ENCODE results near the gene C2CD4A. TPM values are rescaled to one million over a fixed set of nuclear protein-coding genes. Genes with fewer than 3 reads are reported as not detected.
A peak's percentile ranks its signal among the peaks of the same experiment; 100 is the strongest.

C2CD4A gene
- total RNA-seq, 1 donor from 2014 or later = 0.14 TPM

- Histone ChIP-seq H3K27me3 (no peaks in the 10 kb centered on the region), H3K4me3 (no peak overlapping the region), H3K9me3 (no peaks in the 10 kb centered on the region), H3K36me3 (no peaks in the 10 kb centered on the region), H3K4me1 (no peaks in the 10 kb centered on the region), H3K27ac (no peak overlapping the region)
- intact Hi-C loops (cut with DNase I) = no loop called here
- TF ChIP-seq, protein P1, sequence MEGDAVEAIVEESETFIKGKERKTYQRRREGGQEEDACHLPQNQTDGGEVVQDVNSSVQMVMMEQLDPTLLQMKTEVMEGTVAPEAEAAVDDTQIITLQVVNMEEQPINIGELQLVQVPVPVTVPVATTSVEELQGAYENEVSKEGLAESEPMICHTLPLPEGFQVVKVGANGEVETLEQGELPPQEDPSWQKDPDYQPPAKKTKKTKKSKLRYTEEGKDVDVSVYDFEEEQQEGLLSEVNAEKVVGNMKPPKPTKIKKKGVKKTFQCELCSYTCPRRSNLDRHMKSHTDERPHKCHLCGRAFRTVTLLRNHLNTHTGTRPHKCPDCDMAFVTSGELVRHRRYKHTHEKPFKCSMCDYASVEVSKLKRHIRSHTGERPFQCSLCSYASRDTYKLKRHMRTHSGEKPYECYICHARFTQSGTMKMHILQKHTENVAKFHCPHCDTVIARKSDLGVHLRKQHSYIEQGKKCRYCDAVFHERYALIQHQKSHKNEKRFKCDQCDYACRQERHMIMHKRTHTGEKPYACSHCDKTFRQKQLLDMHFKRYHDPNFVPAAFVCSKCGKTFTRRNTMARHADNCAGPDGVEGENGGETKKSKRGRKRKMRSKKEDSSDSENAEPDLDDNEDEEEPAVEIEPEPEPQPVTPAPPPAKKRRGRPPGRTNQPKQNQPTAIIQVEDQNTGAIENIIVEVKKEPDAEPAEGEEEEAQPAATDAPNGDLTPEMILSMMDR (IDR thresholded peaks at IDR 0.05) = no peak
- no peak for DNase-seq
- ATAC-seq = no peak
Measured at GRCh38 chr15:62109982-62110851, 43.4 kb downstream of the C2CD4A start.

DNA sequence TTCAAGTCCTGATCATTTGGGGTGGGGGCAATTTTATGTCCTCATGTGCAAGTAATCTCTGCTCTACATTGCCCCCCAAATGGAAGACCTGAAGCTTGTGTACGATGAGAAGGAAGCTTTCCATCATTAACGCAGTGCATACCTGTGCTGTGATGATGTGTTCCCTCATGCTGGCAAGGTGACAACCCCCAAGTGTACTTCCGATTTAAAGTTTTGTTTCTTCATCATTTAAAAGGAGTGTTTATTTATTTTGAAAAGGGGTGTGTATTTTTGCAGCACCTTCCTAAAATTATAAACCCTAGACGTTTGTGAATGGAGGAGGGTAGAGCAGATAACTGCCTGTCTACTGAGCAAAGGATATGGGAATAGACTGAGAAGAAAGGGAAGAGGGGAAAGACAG lies 45.3 kb downstream of the C2CD4A start:
- Histone ChIP-seq H3K27me3 (no peaks in the 10 kb centered on the region), H3K4me3 (no peak overlapping the region), H3K27ac (no peak overlapping the region), H3K4me1 (no peaks in the 10 kb centered on the region), H3K36me3 (no peaks in the 10 kb centered on the region), H3K9me3 (no peaks in the 10 kb centered on the region)
- DNase-seq (no peak), ATAC-seq (no peak)
- intact Hi-C loops (cut with DNase I) = no loop called here
- TF ChIP-seq, protein P1 (IDR thresholded peaks at IDR 0.05) = no peak

GRCh38 chr15:62112616-62113593 lies 46.1 kb downstream of the C2CD4A start:
- no peaks in the 10 kb centered on the region for H3K4me1 ChIP-seq
- H3K27ac ChIP-seq = no peak overlapping the region
- intact Hi-C loops (cut with DNase I) = no loop called here
- no peaks in the 10 kb centered on the region for H3K36me3 ChIP-seq
- DNase-seq = no peak
- H3K4me3 ChIP-seq = no peak overlapping the region
- TF ChIP-seq, protein P1 (IDR thresholded peaks at IDR 0.05) = no peak
- peak; percentile 84 for ATAC-seq
- H3K27me3 ChIP-seq = no peaks in the 10 kb centered on the region
- no peaks in the 10 kb centered on the region for H3K9me3 ChIP-seq

- TF ChIP-seq, protein P1 (IDR thresholded peaks at IDR 0.05) = no peak
- no peak for ATAC-seq
- DNase-seq = no peak
- H3K36me3 ChIP-seq = no peaks in the 10 kb centered on the region
- H3K27ac ChIP-seq = no peak overlapping the region
- peaks cover 8% of the 10 kb centered on the region for H3K4me1 ChIP-seq
- intact Hi-C loops (cut with DNase I) = no loop called here
- H3K9me3 ChIP-seq = no peaks in the 10 kb centered on the region
- no peak overlapping the region for H3K4me3 ChIP-seq
- H3K27me3 ChIP-seq = no peaks in the 10 kb centered on the region
Measured at GRCh38 chr15:62115847-62116246, 49.1 kb downstream of the C2CD4A start.

- TF ChIP-seq, protein P1 (IDR thresholded peaks at IDR 0.05) = no peak
- DNase-seq (no peak), ATAC-seq (no peak)
- Histone ChIP-seq H3K27ac (peak overlapping the region; percentile 64), H3K36me3 (no peaks in the 10 kb centered on the region), H3K27me3 (no peaks in the 10 kb centered on the region), H3K4me3 (peak overlapping the region; percentile 34), H3K9me3 (no peaks in the 10 kb centered on the region), H3K4me1 (peaks cover 9% of the 10 kb centered on the region)
- intact Hi-C loops (cut with DNase I) = no loop called here
Measured at GRCh38 chr15:62118520-62119226, 51.9 kb downstream of the C2CD4A start.

Measured in upper lobe of right lung (tissue), 1 donor.